Neural crest cell (in vitro differentiated cells): ENCODE results near the gene ZNF121. TPM values are rescaled to one million over a fixed set of nuclear protein-coding genes. Genes with fewer than 3 reads are reported as not detected.
A peak's percentile ranks its signal among the peaks of the same experiment; 100 is the strongest.

ENCODE experiments used
- DNase-seq: peaks from one replicate; pipeline ENCODE4 v3.0.0; 2021; ENCODE audit warnings: low read depth, mixed read lengths, low spot score
- H3K27ac Mint-ChIP-seq: one replicate; pipeline ENCODE4 v1.8.0; 2021; ENCODE audit warnings: mild to moderate bottlenecking, mixed read lengths; ENCODE audit not compliant: unreplicated experiment
- H3K27me3 Mint-ChIP-seq: 2 replicates; pipeline ENCODE4 v1.8.0; 2021; ENCODE audit warnings: low read depth, mild to moderate bottlenecking, mixed read lengths
- H3K36me3 Mint-ChIP-seq: 2 replicates; pipeline ENCODE4 v1.8.0; 2021; ENCODE audit warnings: low read depth, mild to moderate bottlenecking, mixed read lengths
- H3K4me1 Mint-ChIP-seq: 2 replicates; pipeline ENCODE4 v1.8.0; 2021; ENCODE audit warnings: mixed read lengths
- H3K4me3 Mint-ChIP-seq: one replicate; pipeline ENCODE4 v1.8.0; 2021; ENCODE audit warnings: mild to moderate bottlenecking, mixed read lengths
- H3K9me3 Mint-ChIP-seq: 2 replicates; pipeline ENCODE4 v1.8.0; 2021; ENCODE audit warnings: mixed read lengths
- total RNA-seq: library from RNA; stranded (reverse); gene quantifications from 2 replicates; pipeline ENCODE4 v1.2.1, GENCODE V29; 2021
- TF ChIP-seq, protein P1 (sequence below): fragments of 200-600 bp; sonication (generic); conservative IDR thresholded peaks from 2 replicates; pipeline ENCODE4 v1.5.0; 2021; ENCODE audit warnings: antibody characterized with exemption, mild to moderate bottlenecking

ZNF121 gene
- total RNA-seq, 1 donor from 2014 or later = 71.1 TPM

DNA sequence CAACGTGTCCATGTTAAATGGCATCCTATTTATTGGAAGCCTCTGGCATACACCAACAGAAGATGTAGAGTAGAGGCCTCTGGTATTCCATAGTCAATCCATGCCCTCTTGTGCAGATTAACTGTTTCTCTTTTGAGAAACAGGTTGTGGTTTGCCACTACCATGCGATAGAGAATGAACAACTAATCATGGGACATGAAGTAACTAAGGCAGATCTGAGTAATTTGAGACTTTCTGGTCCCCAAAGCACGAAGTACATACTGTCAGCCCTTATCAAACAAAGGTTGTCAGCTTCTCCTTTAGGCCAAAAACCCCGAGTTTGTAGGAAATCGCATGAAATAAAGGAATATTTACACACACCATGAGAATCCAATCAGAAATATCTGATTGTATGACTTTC lies 3.6 kb downstream of the ZNF121 start:
- DNase-seq = no peak
- H3K36me3 Mint-ChIP-seq = peaks cover 63% of the 10 kb centered on the region
- H3K27me3 Mint-ChIP-seq = no peaks in the 10 kb centered on the region
- H3K4me3 Mint-ChIP-seq = peak overlapping the region; percentile 77
- peaks cover 15% of the 10 kb centered on the region for H3K4me1 Mint-ChIP-seq
- TF ChIP-seq, protein P1, sequence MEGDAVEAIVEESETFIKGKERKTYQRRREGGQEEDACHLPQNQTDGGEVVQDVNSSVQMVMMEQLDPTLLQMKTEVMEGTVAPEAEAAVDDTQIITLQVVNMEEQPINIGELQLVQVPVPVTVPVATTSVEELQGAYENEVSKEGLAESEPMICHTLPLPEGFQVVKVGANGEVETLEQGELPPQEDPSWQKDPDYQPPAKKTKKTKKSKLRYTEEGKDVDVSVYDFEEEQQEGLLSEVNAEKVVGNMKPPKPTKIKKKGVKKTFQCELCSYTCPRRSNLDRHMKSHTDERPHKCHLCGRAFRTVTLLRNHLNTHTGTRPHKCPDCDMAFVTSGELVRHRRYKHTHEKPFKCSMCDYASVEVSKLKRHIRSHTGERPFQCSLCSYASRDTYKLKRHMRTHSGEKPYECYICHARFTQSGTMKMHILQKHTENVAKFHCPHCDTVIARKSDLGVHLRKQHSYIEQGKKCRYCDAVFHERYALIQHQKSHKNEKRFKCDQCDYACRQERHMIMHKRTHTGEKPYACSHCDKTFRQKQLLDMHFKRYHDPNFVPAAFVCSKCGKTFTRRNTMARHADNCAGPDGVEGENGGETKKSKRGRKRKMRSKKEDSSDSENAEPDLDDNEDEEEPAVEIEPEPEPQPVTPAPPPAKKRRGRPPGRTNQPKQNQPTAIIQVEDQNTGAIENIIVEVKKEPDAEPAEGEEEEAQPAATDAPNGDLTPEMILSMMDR = no peak
- peaks cover 28% of the 10 kb centered on the region for H3K9me3 Mint-ChIP-seq
- H3K27ac Mint-ChIP-seq = no peak overlapping the region

DNA sequence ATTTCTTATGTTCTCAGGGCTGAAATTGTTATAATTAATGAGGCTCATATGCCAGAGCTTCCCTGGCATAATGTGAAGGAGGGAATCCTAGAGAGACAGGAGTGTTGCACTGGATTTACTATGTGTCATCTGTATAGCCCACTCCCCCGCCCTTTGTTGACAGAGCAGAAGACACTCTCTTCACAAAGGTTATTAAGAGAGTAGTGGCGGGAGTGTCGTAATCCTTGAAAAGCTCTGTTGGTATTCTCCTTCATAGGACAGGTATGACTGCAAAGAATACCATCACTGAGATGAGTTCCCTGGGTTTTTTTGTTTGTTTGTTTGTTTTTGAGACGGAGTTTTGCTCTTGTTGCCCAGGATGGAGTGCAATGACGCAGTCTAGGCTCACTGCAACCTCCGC lies 14.0 kb downstream of the ZNF121 start:
- H3K9me3 Mint-ChIP-seq = peaks cover 39% of the 10 kb centered on the region
- H3K4me1 Mint-ChIP-seq = no peaks in the 10 kb centered on the region
- peaks cover 9% of the 10 kb centered on the region for H3K27me3 Mint-ChIP-seq
- no peak overlapping the region for H3K4me3 Mint-ChIP-seq
- no peak overlapping the region for H3K27ac Mint-ChIP-seq
- H3K36me3 Mint-ChIP-seq = peaks cover 84% of the 10 kb centered on the region
- TF ChIP-seq, protein P1 = no peak
- no peak for DNase-seq

GRCh38 chr19:9566729-9567128 lies 17.6 kb downstream of the ZNF121 start:
- peaks cover 83% of the 10 kb centered on the region for H3K36me3 Mint-ChIP-seq
- no peak overlapping the region for H3K27ac Mint-ChIP-seq
- DNase-seq = no peak
- peaks cover 36% of the 10 kb centered on the region for H3K9me3 Mint-ChIP-seq
- TF ChIP-seq, protein P1 = peak; percentile 30
- H3K27me3 Mint-ChIP-seq = peaks cover 15% of the 10 kb centered on the region
- H3K4me1 Mint-ChIP-seq = no peaks in the 10 kb centered on the region
- H3K4me3 Mint-ChIP-seq = peak overlapping the region; percentile 4

GRCh38 chr19:9565900-9566705 lies 18.2 kb downstream of the ZNF121 start:
- H3K4me3 Mint-ChIP-seq = peak overlapping the region; percentile 25
- no peaks in the 10 kb centered on the region for H3K4me1 Mint-ChIP-seq
- H3K9me3 Mint-ChIP-seq = peaks cover 31% of the 10 kb centered on the region
- TF ChIP-seq, protein P1 = no peak
- H3K36me3 Mint-ChIP-seq = peaks cover 83% of the 10 kb centered on the region
- no peak overlapping the region for H3K27ac Mint-ChIP-seq
- H3K27me3 Mint-ChIP-seq = peaks cover 12% of the 10 kb centered on the region
- DNase-seq = no peak

- Mint-ChIP-seq H3K9me3 (peaks cover 15% of the 10 kb centered on the region), H3K27me3 (no peaks in the 10 kb centered on the region), H3K27ac (no peak overlapping the region), H3K4me3 (no peak overlapping the region), H3K36me3 (peaks cover 32% of the 10 kb centered on the region), H3K4me1 (no peaks in the 10 kb centered on the region)
- no peak for DNase-seq
- TF ChIP-seq, protein P1 = no peak
Measured at GRCh38 chr19:9552536-9553274, 31.6 kb downstream of the ZNF121 start.
